Uterus (tissue), 2 donors: ENCODE results near the gene EFTUD2.

Experiments
- POLR2A ChIP-seq, 2 donors: fragments of 450-650 bp; IDR thresholded peaks; one replicate each; pipeline ENCODE4 v1.6.1; 2016; ENCODE audit warnings: antibody characterized with exemption in 2 of 2, mild to moderate bottlenecking in 1 of 2, moderate library complexity in 1 of 2
- TF ChIP-seq, protein P1 (sequence below), 4 experiments: fragments of 200-600 bp in 2 of 4; fragments of 450-650 bp in 2 of 4; sonication (generic) in 2 of 4; IDR thresholded peaks; one replicate each; pipeline ENCODE4 v1.5.1; 2016 to 2019; ENCODE audit warnings: antibody characterized with exemption in 4 of 4, mild to moderate bottlenecking in 2 of 4, moderate library complexity in 1 of 4

GRCh38 chr17:44840936-44841335, 58.3 kb downstream of the EFTUD2 start:
- TF ChIP-seq, protein P1, sequence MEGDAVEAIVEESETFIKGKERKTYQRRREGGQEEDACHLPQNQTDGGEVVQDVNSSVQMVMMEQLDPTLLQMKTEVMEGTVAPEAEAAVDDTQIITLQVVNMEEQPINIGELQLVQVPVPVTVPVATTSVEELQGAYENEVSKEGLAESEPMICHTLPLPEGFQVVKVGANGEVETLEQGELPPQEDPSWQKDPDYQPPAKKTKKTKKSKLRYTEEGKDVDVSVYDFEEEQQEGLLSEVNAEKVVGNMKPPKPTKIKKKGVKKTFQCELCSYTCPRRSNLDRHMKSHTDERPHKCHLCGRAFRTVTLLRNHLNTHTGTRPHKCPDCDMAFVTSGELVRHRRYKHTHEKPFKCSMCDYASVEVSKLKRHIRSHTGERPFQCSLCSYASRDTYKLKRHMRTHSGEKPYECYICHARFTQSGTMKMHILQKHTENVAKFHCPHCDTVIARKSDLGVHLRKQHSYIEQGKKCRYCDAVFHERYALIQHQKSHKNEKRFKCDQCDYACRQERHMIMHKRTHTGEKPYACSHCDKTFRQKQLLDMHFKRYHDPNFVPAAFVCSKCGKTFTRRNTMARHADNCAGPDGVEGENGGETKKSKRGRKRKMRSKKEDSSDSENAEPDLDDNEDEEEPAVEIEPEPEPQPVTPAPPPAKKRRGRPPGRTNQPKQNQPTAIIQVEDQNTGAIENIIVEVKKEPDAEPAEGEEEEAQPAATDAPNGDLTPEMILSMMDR (IDR thresholded peaks at IDR 0.05) = no peak
- no peak for TF ChIP-seq POLR2A (IDR thresholded peaks at IDR 0.05)
